GM04504 (cell line): ENCODE results near the gene BSX.

ENCODE experiments used
- DNase-seq: peaks from one replicate; pipeline ENCODE4 v3.0.0-alpha.2; 2012; ENCODE audit warnings: low read depth

The BSX gene

DNA sequence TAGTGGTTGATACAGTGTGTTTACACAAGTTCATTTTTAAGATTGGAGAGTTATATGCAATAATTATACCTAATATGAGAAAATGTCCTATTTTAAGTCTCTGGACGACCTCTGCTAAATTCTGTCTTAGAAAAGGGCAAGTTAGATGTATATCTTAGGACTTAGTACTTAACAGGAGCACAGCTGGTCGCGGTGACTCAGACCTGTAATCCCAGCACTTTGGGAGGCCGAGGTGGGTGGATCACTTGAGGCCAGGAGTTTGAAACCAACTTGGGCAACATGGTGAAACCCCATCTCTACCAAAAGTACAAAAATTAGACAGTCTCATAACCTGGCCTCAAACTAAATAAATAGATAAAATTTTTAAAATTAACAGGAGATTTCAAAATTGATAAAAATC, 27.2 kb downstream of the BSX start:
- DNase-seq: no peak

DNA sequence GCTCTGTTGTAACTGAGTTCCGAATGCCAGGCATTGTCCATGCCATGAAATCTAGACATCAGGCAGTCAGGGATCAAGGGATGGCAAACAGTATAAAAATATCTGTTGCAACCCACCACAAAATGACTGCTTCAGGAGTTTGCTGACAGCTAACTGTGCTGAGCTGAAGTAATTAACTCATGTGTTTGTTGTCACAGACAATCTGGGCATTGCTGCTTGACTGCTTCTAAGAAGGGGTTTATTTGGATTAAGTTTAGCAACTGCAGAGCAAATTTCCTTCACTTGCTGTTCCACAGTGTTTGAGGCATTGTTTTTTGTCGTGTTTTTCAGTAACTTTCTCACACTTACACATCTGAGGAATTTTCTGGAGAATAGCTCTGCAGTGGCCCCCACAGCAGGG, 30.4 kb downstream of the BSX start:
- DNase-seq: no peak

DNA sequence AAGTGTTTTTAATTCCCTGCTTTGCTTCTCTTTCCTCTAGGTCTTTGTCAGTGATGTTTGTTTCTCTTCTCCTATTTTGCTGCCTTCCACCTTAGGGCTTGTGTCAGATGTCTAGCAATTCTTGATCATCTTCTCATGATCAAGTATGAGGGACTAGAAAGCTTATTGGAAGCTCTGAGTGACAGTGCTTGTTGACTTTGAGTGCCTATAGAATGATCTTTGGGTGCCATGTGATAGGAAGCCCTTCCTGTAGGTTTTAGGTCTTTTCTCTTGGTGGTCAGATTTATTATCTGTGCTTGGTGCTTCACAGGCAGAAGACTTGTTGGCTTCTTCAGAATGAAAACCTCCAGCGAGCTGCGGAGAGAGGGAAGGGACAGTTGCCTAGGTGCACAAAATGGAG, 43.1 kb downstream of the BSX start:
- DNase-seq: no peak

DNA sequence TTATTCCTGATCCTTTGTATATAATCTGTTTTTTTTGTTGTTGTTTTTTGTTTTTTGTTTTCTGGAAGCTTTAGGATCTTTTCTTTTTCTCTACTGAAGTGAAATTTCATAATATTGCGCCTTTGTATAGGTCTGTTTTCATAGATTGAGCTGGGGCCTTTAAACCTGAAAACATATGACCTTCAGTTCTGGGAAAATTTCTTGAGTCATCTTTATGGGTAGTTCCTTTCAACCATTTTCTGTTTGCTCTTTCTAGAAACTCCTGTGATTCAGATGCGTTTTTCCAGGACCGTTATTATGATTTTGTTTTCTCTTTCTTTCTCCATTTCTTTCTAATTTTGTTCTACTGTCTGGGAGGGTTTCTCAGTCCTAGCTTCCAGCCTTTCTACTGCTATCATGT, 43.7 kb downstream of the BSX start:
- DNase-seq: no peak

DNA sequence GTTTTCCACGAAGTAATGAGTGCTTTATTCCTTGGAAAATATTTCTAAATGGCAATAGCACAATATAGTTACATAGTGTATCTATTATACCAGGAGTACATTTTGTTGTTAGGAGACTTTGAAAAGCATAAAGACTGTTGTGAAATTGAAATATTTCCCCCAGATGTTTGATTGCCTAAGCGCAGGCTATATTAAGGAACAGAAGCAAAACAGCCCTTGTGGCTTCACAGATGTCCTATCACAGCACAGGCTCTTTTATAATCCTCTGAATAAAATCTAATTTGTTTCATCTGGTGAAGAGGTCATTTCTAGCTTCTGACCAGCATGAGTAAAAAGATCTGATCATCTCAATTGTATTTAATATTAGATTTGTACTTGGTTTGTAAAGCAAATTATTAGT, 48.2 kb downstream of the BSX start:
- peak; percentile 57 for DNase-seq

DNA sequence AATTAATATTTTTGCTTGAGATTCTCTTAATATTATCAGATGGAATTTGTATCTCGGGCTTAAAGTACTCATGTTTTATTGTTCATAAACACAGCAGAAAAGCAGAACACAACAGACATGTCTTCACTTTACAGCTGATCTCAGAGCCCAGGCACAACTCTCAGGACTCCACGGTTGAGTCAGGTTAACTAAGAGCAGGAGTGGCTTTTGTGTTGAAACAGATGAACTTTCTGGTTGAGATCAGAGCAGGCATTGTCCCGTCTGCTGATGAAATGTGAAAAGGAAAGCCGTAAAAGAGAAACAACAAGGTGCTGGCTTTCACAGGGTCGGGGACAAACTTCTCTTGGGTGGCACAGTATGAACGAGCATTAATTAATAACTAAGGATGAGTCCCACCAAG, 50.1 kb downstream of the BSX start:
- DNase-seq: no peak
